ENCODE data around the gene GPR155. TPM values are rescaled to one million over a fixed set of nuclear protein-coding genes. Genes with fewer than 3 reads are reported as not detected.

The GPR155 gene
- total RNA-seq, 4 donors from 2014 or later: 28.8 to 43.2 (median 39.1) TPM

GRCh38 chr2:174385201-174385600 is 101.6 kb downstream of the GPR155 start:
- no peak for DNase-seq (ENCODE audit: extremely low spot score)
- Histone ChIP-seq H3K27ac (replicated peaks in 1 of 4) (no peak overlapping the region), H3K9me3 (no peaks in the 10 kb centered on the region), H3K4me1 (peaks cover 0 to 9% (median 2%) of the 10 kb centered on the region in 4 donors), H3K27me3 (no peaks in the 10 kb centered on the region), H3K36me3 (peaks cover 14 to 92% (median 37%) of the 10 kb centered on the region in 4 donors), H3K4me3 (no peak overlapping the region)
- intact Hi-C loops (cut with DNase I): no loop called here
- no peak for TF ChIP-seq POLR2A (IDR thresholded peaks at IDR 0.05; ENCODE audit: low read depth)
- no peak for TF ChIP-seq CTCF (IDR thresholded peaks at IDR 0.05)
- WGBS: 92% methylated on average over 3 of the region's 3 CpGs

- no peak overlapping the region for H3K27ac ChIP-seq (replicated peaks in 1 of 4)
- H3K4me3 ChIP-seq: no peak overlapping the region
- no peak for DNase-seq (ENCODE audit: extremely low spot score)
- no peaks in the 10 kb centered on the region for H3K27me3 ChIP-seq
- H3K36me3 ChIP-seq: peaks cover 20 to 91% (median 47%) of the 10 kb centered on the region in 4 donors
- no peaks in the 10 kb centered on the region for H3K9me3 ChIP-seq
- intact Hi-C loops (cut with DNase I): no loop called here
- H3K4me1 ChIP-seq: peaks cover 0 to 2% (median 0%) of the 10 kb centered on the region in 4 donors
- WGBS: 60% methylated on average over 1 of the region's 1 CpG
- TF ChIP-seq EP300 (IDR thresholded peaks at IDR 0.05) (no peak), CTCF (IDR thresholded peaks at IDR 0.05) (no peak)
Observed at GRCh38 chr2:174383796-174384195, 103.0 kb downstream of the GPR155 start.

Other genes starting within 250 kb of the GPR155 start
- 10 to 100 TPM; 54.2 to 62.7 (median 60.1) TPM for gene OLA1, start 238.5 kb downstream of the GPR155 start, total RNA-seq
- not detected for gene SP9, start 152.1 kb downstream of the GPR155 start, total RNA-seq
- gene SCRN3, start 91.3 kb downstream of the GPR155 start, total RNA-seq: 10 to 100 TPM; 14.5 to 27.7 (median 20.4) TPM
- 10 to 100 TPM; 31.5 to 61.5 (median 36.3) TPM for gene WIPF1, start 110.8 kb upstream of the GPR155 start, total RNA-seq